Activated T-cell treated with anti-CD3 and anti-CD28 coated beads, Interleukin-2, amount 50 U/mL, for 24 hours (primary cell): Measurements from ENCODE around the gene PTPRK.

Experiments
- DNase-seq: peaks from one replicate; pipeline ENCODE4 v3.0.0-alpha.2; 2020
- H3K27ac Mint-ChIP-seq: 2 replicates; pipeline ENCODE4 v1.8.0; 2020; ENCODE audit warnings: mild to moderate bottlenecking, mixed read lengths
- H3K27me3 Mint-ChIP-seq: 2 replicates; pipeline ENCODE4 v1.8.0; 2020; ENCODE audit warnings: mixed read lengths
- H3K36me3 Mint-ChIP-seq: 2 replicates; pipeline ENCODE4 v1.8.0; 2020; ENCODE audit warnings: low read depth, mixed read lengths
- H3K4me1 Mint-ChIP-seq: 2 replicates; pipeline ENCODE4 v1.8.0; 2020; ENCODE audit warnings: low read depth, mixed read lengths
- H3K4me3 Mint-ChIP-seq: 2 replicates; pipeline ENCODE4 v1.8.0; 2020; ENCODE audit warnings: mild to moderate bottlenecking, moderate library complexity, mixed read lengths
- H3K9me3 Mint-ChIP-seq: 2 replicates; pipeline ENCODE4 v1.8.0; 2020; ENCODE audit warnings: mixed read lengths

The PTPRK gene

DNA sequence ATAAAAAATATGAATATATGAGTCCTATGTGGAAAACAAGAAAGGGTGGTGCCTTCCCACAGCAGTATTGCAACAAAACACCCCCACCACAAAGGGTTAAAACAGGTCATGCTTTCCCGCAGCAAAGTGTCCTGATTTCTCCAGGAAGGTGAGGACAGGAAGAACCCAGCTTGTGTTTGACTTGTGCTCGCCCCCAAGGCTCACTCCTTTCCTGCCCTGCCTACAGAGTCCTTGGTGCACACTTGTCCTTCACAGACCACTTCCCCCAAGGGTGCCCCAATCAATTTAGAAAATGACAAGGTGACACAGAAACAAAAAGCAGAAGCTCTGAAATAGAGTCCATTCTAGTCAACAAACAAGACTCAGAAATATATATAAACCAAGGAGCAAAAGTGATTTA lies 237.4 kb downstream of the PTPRK start:
- H3K4me3 Mint-ChIP-seq, result no peak overlapping the region

GRCh38 chr6:128280960-128281359 lies 239.4 kb downstream of the PTPRK start:
- Mint-ChIP-seq H3K36me3 (no peaks in the 10 kb centered on the region), H3K4me3 (no peak overlapping the region), H3K9me3 (no peaks in the 10 kb centered on the region), H3K4me1 (peaks cover 2% of the 10 kb centered on the region), H3K27me3 (no peaks in the 10 kb centered on the region), H3K27ac (no peak overlapping the region)
- DNase-seq, result no peak

More for the DNA sequence above, 237.4 kb downstream of the PTPRK start:
- H3K27me3 Mint-ChIP-seq, result no peaks in the 10 kb centered on the region
- H3K27ac Mint-ChIP-seq, result no peak overlapping the region
- no peaks in the 10 kb centered on the region for H3K9me3 Mint-ChIP-seq
- peaks cover 8% of the 10 kb centered on the region for H3K4me1 Mint-ChIP-seq
- no peak for DNase-seq
- H3K36me3 Mint-ChIP-seq, result no peaks in the 10 kb centered on the region

- Mint-ChIP-seq H3K4me3 (no peak overlapping the region), H3K27ac (no peak overlapping the region), H3K36me3 (no peaks in the 10 kb centered on the region), H3K27me3 (no peaks in the 10 kb centered on the region), H3K4me1 (peaks cover 7% of the 10 kb centered on the region), H3K9me3 (no peaks in the 10 kb centered on the region)
- no peak for DNase-seq
Observed at GRCh38 chr6:128280066-128280465, 240.3 kb downstream of the PTPRK start.

GRCh38 chr6:128278836-128279235 lies 241.6 kb downstream of the PTPRK start:
- Mint-ChIP-seq H3K27ac (no peak overlapping the region), H3K9me3 (no peaks in the 10 kb centered on the region), H3K36me3 (no peaks in the 10 kb centered on the region), H3K27me3 (no peaks in the 10 kb centered on the region), H3K4me3 (no peak overlapping the region), H3K4me1 (peaks cover 10% of the 10 kb centered on the region)
- DNase-seq, result no peak

- H3K4me3 Mint-ChIP-seq, result no peak overlapping the region
- peaks cover 8% of the 10 kb centered on the region for H3K4me1 Mint-ChIP-seq
Observed at GRCh38 chr6:128277379-128277778, 243.0 kb downstream of the PTPRK start.

GRCh38 chr6:128276311-128276710 lies 244.1 kb downstream of the PTPRK start:
- Mint-ChIP-seq H3K4me1 (peaks cover 8% of the 10 kb centered on the region), H3K9me3 (no peaks in the 10 kb centered on the region), H3K4me3 (no peak overlapping the region), H3K27ac (no peak overlapping the region), H3K27me3 (no peaks in the 10 kb centered on the region), H3K36me3 (no peaks in the 10 kb centered on the region)
- DNase-seq, result no peak

More at GRCh38 chr6:128277379-128277778, 243.0 kb downstream of the PTPRK start:
- H3K27me3 Mint-ChIP-seq, result no peaks in the 10 kb centered on the region
- no peaks in the 10 kb centered on the region for H3K36me3 Mint-ChIP-seq
- H3K27ac Mint-ChIP-seq, result no peak overlapping the region
- DNase-seq, result no peak
- H3K9me3 Mint-ChIP-seq, result no peaks in the 10 kb centered on the region

GRCh38 chr6:128275681-128276080 lies 244.7 kb downstream of the PTPRK start:
- Mint-ChIP-seq H3K27me3 (no peaks in the 10 kb centered on the region), H3K36me3 (no peaks in the 10 kb centered on the region), H3K27ac (peak overlapping the region; percentile 35), H3K9me3 (no peaks in the 10 kb centered on the region), H3K4me1 (peaks cover 8% of the 10 kb centered on the region), H3K4me3 (no peak overlapping the region)
- DNase-seq, result no peak

DNA sequence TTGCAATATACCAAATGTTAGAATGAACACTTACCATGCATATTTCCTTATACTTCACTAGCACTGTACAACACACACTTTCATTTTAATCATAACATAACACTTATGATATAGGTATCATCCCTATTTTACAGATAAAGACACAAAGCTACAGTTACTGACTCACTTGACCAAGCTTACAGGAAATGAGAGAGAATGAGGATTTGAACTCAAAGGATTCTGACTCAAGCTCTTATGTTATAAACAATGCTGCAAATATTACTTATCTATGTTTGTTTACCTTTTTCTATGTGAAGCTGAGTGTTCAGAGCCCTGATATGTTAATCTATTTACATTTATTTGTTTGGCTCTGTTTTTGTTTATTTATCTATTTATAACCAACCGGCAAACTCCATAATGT lies 245.4 kb downstream of the PTPRK start:
- Mint-ChIP-seq H3K4me1 (peaks cover 8% of the 10 kb centered on the region), H3K27ac (peak overlapping the region; percentile 35), H3K36me3 (no peaks in the 10 kb centered on the region), H3K9me3 (no peaks in the 10 kb centered on the region), H3K4me3 (no peak overlapping the region), H3K27me3 (no peaks in the 10 kb centered on the region)
- no peak for DNase-seq

- H3K27me3 Mint-ChIP-seq, result no peaks in the 10 kb centered on the region
- H3K4me1 Mint-ChIP-seq, result peaks cover 8% of the 10 kb centered on the region
- no peaks in the 10 kb centered on the region for H3K9me3 Mint-ChIP-seq
- H3K4me3 Mint-ChIP-seq, result no peak overlapping the region
- H3K27ac Mint-ChIP-seq, result no peak overlapping the region
- DNase-seq, result no peak
- no peaks in the 10 kb centered on the region for H3K36me3 Mint-ChIP-seq
Observed at GRCh38 chr6:128271527-128271926, 248.9 kb downstream of the PTPRK start.

DNA sequence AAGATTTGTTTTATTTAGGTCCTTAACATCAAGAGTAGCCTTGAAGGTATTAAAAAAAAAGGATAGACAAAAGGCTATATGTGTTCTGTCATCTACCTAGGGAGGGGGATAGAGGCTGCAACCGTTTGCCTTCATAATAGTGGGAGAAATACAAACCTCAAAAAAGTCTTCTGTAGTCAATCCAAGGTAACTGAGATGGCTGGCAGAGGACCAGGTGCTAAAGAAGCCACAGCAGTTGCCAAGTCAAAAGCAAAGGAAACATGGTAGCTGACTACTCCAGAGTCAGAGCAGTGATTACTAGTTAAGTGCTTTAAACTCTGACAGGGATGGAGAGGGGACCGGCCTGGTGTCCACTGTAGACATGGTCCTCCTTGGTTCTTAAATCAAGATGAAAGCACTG lies 249.4 kb downstream of the PTPRK start:
- Mint-ChIP-seq H3K36me3 (no peaks in the 10 kb centered on the region), H3K4me3 (no peak overlapping the region), H3K4me1 (peaks cover 8% of the 10 kb centered on the region), H3K27ac (no peak overlapping the region), H3K9me3 (no peaks in the 10 kb centered on the region), H3K27me3 (no peaks in the 10 kb centered on the region)
- no peak for DNase-seq

DNA sequence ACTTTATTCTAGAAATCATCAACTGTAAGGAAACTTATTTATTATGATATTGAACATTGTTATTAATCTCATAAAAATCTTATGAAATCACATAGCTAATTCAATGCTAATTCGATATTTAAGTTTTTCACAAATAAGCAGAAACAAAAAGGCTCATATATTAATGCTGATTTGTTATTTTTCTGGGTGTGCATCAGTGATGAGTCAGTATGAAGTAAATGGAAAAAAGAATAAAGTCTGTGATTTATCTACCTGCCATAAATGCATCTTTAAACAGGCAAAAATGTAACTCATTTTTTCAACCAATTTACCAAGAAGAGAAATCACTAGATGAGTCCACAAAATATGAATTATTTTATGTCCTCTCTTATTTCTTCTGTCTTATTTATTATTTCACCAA lies 253.5 kb downstream of the PTPRK start:
- DNase-seq, result no peak
- H3K27me3 Mint-ChIP-seq, result no peaks in the 10 kb centered on the region
- H3K4me3 Mint-ChIP-seq, result no peak overlapping the region
- H3K4me1 Mint-ChIP-seq, result no peaks in the 10 kb centered on the region
- H3K27ac Mint-ChIP-seq, result no peak overlapping the region
- H3K9me3 Mint-ChIP-seq, result peaks cover 8% of the 10 kb centered on the region
- peaks cover 12% of the 10 kb centered on the region for H3K36me3 Mint-ChIP-seq

DNA sequence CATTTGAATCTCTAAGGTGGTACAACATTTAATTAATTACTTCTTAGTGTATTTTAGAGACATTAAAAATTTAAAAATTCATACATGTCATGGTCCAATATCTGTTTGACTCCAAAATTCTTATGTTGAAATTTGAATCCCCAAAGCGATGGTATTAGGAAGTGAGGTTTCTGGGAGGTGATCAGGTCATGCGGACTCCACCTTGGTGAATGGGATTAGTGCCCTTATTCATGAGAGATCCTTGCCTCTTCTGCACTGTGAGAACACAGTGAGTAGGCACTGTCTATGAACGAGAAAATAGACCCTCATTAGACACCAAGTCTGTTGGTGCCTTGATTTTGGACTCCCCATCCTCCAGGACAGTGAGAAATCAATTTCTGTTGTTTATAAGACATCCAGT lies 254.7 kb downstream of the PTPRK start:
- no peak for DNase-seq
- Mint-ChIP-seq H3K4me3 (no peak overlapping the region), H3K9me3 (peaks cover 8% of the 10 kb centered on the region), H3K27ac (no peak overlapping the region), H3K27me3 (no peaks in the 10 kb centered on the region), H3K36me3 (peaks cover 12% of the 10 kb centered on the region), H3K4me1 (peaks cover 3% of the 10 kb centered on the region)

DNA sequence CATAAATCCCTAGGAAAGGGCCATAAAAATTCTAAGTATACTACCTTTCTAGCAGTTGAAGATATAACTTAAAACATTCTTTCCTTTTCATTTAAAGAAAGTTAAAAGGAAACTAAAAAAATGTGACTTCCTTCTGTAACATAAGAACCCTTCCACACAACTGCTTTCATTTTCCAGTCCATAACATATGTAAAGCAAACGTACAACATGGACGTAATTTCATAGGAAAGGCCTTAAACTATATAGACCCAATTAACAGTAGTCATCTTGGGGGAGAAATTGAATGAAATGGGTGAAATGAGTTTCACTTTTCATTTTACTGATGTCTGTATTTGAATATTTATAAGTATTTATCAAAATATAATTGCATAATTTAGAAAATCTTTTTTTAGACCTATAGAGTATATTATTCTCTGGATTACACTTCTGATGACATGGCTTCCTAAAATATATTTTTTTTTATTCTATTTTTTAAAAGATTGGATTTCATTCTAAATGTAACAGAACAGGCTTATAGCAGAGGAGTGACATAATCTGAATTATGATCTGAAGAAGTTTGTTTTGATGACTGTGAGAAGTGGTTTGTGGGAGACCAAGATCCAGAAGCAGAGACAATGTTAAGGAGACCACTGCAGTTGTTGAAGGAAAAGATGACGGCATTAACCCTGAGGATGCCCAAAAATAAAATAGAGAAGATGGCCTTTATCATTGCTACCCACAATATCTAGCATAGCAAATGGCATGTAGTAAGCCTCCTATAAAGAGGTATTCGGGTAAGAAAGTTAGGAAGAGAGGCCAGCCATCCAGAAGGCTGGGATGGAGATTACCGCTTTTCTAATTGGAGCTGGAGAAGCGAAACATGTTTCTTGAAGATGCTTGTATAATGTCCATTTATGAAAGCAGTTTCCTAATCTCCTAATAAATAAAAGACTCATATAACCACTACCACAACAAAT lies 260.4 kb downstream of the PTPRK start:
- H3K27ac Mint-ChIP-seq, result peak overlapping the region; percentile 75
- no peak for DNase-seq
- peaks cover 26% of the 10 kb centered on the region for H3K4me1 Mint-ChIP-seq

DNA sequence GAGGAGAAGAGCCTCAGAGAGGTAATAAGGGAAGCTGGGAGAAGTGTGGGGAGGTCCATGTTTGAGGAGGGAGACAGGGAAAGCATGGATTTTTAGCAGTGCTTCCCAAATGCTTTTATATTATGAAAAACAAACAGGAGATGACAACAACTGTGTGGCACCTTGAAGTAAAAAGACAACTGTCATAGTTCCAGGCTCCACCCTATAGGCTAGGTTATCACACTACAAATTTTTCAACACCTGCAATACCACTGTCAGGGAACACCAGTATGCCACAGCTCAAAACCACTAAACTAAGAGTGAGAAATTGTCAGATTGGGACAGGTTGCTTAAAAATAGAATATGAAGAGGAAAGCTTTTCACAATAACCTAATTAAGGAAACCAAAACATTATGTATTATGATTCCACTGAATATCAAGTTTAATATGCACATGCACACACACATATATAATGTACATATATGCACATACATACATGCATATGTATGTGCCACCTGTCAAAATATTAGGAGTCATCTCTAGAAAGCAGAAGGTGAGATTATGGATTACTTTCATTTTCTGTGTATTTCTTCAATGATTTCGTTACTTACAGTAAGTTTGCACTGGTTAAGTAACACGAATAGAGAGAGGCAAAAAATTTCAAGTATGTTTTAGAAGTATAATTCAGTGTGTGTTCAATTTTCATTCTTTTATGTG lies 261.2 kb downstream of the PTPRK start:
- DNase-seq, result no peak
- Mint-ChIP-seq H3K4me3 (peak overlapping the region; percentile 59), H3K36me3 (peaks cover 9% of the 10 kb centered on the region), H3K9me3 (peaks cover 4% of the 10 kb centered on the region), H3K27me3 (no peaks in the 10 kb centered on the region), H3K27ac (peak overlapping the region; percentile 75), H3K4me1 (peaks cover 26% of the 10 kb centered on the region)

More for the DNA sequence above, 260.4 kb downstream of the PTPRK start:
- H3K9me3 Mint-ChIP-seq, result peaks cover 8% of the 10 kb centered on the region
- no peaks in the 10 kb centered on the region for H3K27me3 Mint-ChIP-seq
- H3K4me3 Mint-ChIP-seq, result peak overlapping the region; percentile 59
- peaks cover 12% of the 10 kb centered on the region for H3K36me3 Mint-ChIP-seq

- H3K36me3 Mint-ChIP-seq, result no peaks in the 10 kb centered on the region
- no peaks in the 10 kb centered on the region for H3K27me3 Mint-ChIP-seq
- no peak for DNase-seq
- H3K9me3 Mint-ChIP-seq, result no peaks in the 10 kb centered on the region
- no peak overlapping the region for H3K27ac Mint-ChIP-seq
- peaks cover 50% of the 10 kb centered on the region for H3K4me1 Mint-ChIP-seq
- no peak overlapping the region for H3K4me3 Mint-ChIP-seq
Observed at GRCh38 chr6:128256095-128256494, 264.3 kb downstream of the PTPRK start.
